IPS DF 6.9 (cell line): Measurements from ENCODE around the gene ANKRD6.

Experiments
- DNase-seq: peaks from one replicate; pipeline ENCODE4 v3.0.0-alpha.2; 2013; ENCODE audit warnings: low read depth, low spot score
- H3K27ac ChIP-seq: one replicate; pipeline ENCODE4 v1.5.1; 2013; ENCODE audit warnings: low read length, control low read depth
- H3K27me3 ChIP-seq: 2 replicates; pipeline ENCODE4 v1.6.1; 2013; ENCODE audit warnings: mild to moderate bottlenecking, low read length; ENCODE audit not compliant: control insufficient read depth, insufficient read depth
- H3K36me3 ChIP-seq: 2 replicates; pipeline ENCODE4 v1.6.1; 2013; ENCODE audit warnings: low read length; ENCODE audit not compliant: control insufficient read depth, insufficient read depth
- H3K4me1 ChIP-seq: 2 replicates; pipeline ENCODE4 v1.6.1; 2013; ENCODE audit warnings: low read length; ENCODE audit not compliant: control insufficient read depth, insufficient read depth
- H3K4me3 ChIP-seq: 2 replicates; pipeline ENCODE4 v1.5.1; 2013; ENCODE audit warnings: mild to moderate bottlenecking, low read length
- H3K9me3 ChIP-seq: 2 replicates; pipeline ENCODE4 v1.6.1; 2013; ENCODE audit warnings: low read length, inconsistent platforms; ENCODE audit not compliant: control insufficient read depth, insufficient read depth
- WGBS: extraction: QIAGEN DNeasy Blood & Tissue Kit; methylation state at CpG from one replicate; pipeline ENCODE4 v1.1.7; 2013; ENCODE audit warnings: mixed read lengths, missing lambda C conversion rate; ENCODE audit not compliant: insufficient read length, insufficient coverage; 5-methylcytosine and 5-hydroxymethylcytosine counted together

Gene ANKRD6

GRCh38 chr6:89667872-89668556, 235.1 kb downstream of the ANKRD6 start:
- H3K4me1 ChIP-seq: no peaks in the 10 kb centered on the region
- H3K4me3 ChIP-seq: no peak overlapping the region
- H3K27me3 ChIP-seq: no peaks in the 10 kb centered on the region
- peak overlapping the region; percentile 89 for H3K27ac ChIP-seq
- DNase-seq: peak; percentile 54
- peaks cover 12% of the 10 kb centered on the region; the same call in 1 of the 2 replicates for H3K36me3 ChIP-seq
- no CpG with 5 or more reads among the region's 5 CpGs for WGBS
- no peaks in the 10 kb centered on the region for H3K9me3 ChIP-seq

- no peaks in the 10 kb centered on the region for H3K9me3 ChIP-seq
- no peak for DNase-seq
- H3K4me3 ChIP-seq: no peak overlapping the region
- peaks cover 12% of the 10 kb centered on the region; the same call in 1 of the 2 replicates for H3K36me3 ChIP-seq
- WGBS: no CpG with 5 or more reads among the region's 6 CpGs
- no peaks in the 10 kb centered on the region for H3K27me3 ChIP-seq
- peak overlapping the region; percentile 14 for H3K27ac ChIP-seq
- H3K4me1 ChIP-seq: no peaks in the 10 kb centered on the region
Measured at GRCh38 chr6:89669002-89669401, 236.1 kb downstream of the ANKRD6 start.

- peaks cover 24% of the 10 kb centered on the region for H3K36me3 ChIP-seq
- no peak overlapping the region for H3K4me3 ChIP-seq
- DNase-seq: no peak
- H3K9me3 ChIP-seq: no peaks in the 10 kb centered on the region
- no peaks in the 10 kb centered on the region for H3K4me1 ChIP-seq
- no peak overlapping the region for H3K27ac ChIP-seq
- WGBS: no CpG with 5 or more reads among the region's 7 CpGs
- H3K27me3 ChIP-seq: no peaks in the 10 kb centered on the region
Measured at GRCh38 chr6:89670935-89671565, 238.1 kb downstream of the ANKRD6 start.

GRCh38 chr6:89675949-89676748, 243.2 kb downstream of the ANKRD6 start:
- no peaks in the 10 kb centered on the region for H3K9me3 ChIP-seq
- H3K27me3 ChIP-seq: no peaks in the 10 kb centered on the region
- H3K27ac ChIP-seq: no peak overlapping the region
- H3K4me1 ChIP-seq: peaks cover 5% of the 10 kb centered on the region
- WGBS: no CpG with 5 or more reads among the region's 7 CpGs
- no peak overlapping the region for H3K4me3 ChIP-seq
- DNase-seq: no peak
- peaks cover 33% of the 10 kb centered on the region for H3K36me3 ChIP-seq

GRCh38 chr6:89678531-89678930, 245.6 kb downstream of the ANKRD6 start:
- Histone ChIP-seq H3K36me3 (peaks cover 36% of the 10 kb centered on the region), H3K9me3 (no peaks in the 10 kb centered on the region), H3K27me3 (no peaks in the 10 kb centered on the region), H3K4me3 (no peak overlapping the region), H3K27ac (no peak overlapping the region), H3K4me1 (peaks cover 5% of the 10 kb centered on the region)
- no peak for DNase-seq
- WGBS: no CpG with 5 or more reads among the region's 3 CpGs

GRCh38 chr6:89679215-89680120, 246.5 kb downstream of the ANKRD6 start:
- H3K27ac ChIP-seq: no peak overlapping the region

GRCh38 chr6:89680150-89680549, 247.2 kb downstream of the ANKRD6 start:
- Histone ChIP-seq H3K4me3 (no peak overlapping the region), H3K4me1 (peaks cover 5% of the 10 kb centered on the region), H3K36me3 (peaks cover 38% of the 10 kb centered on the region), H3K9me3 (no peaks in the 10 kb centered on the region), H3K27me3 (no peaks in the 10 kb centered on the region), H3K27ac (no peak overlapping the region)
- WGBS: no CpG with 5 or more reads among the region's 2 CpGs
- DNase-seq: no peak

More at GRCh38 chr6:89679215-89680120, 246.5 kb downstream of the ANKRD6 start:
- peaks cover 5% of the 10 kb centered on the region for H3K4me1 ChIP-seq
- no peaks in the 10 kb centered on the region for H3K9me3 ChIP-seq
- DNase-seq: no peak
- H3K36me3 ChIP-seq: peaks cover 34% of the 10 kb centered on the region
- no peak overlapping the region for H3K4me3 ChIP-seq
- WGBS: no CpG with 5 or more reads among the region's 6 CpGs
- no peaks in the 10 kb centered on the region for H3K27me3 ChIP-seq

GRCh38 chr6:89680551-89680950, 247.6 kb downstream of the ANKRD6 start:
- Histone ChIP-seq H3K9me3 (no peaks in the 10 kb centered on the region), H3K27me3 (no peaks in the 10 kb centered on the region), H3K27ac (no peak overlapping the region), H3K4me3 (no peak overlapping the region), H3K4me1 (peaks cover 5% of the 10 kb centered on the region), H3K36me3 (peaks cover 38% of the 10 kb centered on the region; the same call in 1 of the 2 replicates)
- WGBS: no CpG with 5 or more reads among the region's 7 CpGs
- DNase-seq: no peak

GRCh38 chr6:89681983-89682564, 249.1 kb downstream of the ANKRD6 start:
- WGBS: no CpG with 5 or more reads among the region's 10 CpGs
- Histone ChIP-seq H3K27ac (no peak overlapping the region), H3K36me3 (peaks cover 38% of the 10 kb centered on the region; the same call in 1 of the 2 replicates), H3K9me3 (no peaks in the 10 kb centered on the region), H3K27me3 (no peaks in the 10 kb centered on the region), H3K4me3 (no peak overlapping the region), H3K4me1 (peaks cover 5% of the 10 kb centered on the region)
- no peak for DNase-seq
